IPS DF 19.7 (cell line): ENCODE data around the gene OSBPL2.

Experiments
- DNase-seq: peaks from one replicate; pipeline ENCODE4 v3.0.0-alpha.2; 2013; ENCODE audit warnings: low read depth, low spot score

Gene OSBPL2

DNA sequence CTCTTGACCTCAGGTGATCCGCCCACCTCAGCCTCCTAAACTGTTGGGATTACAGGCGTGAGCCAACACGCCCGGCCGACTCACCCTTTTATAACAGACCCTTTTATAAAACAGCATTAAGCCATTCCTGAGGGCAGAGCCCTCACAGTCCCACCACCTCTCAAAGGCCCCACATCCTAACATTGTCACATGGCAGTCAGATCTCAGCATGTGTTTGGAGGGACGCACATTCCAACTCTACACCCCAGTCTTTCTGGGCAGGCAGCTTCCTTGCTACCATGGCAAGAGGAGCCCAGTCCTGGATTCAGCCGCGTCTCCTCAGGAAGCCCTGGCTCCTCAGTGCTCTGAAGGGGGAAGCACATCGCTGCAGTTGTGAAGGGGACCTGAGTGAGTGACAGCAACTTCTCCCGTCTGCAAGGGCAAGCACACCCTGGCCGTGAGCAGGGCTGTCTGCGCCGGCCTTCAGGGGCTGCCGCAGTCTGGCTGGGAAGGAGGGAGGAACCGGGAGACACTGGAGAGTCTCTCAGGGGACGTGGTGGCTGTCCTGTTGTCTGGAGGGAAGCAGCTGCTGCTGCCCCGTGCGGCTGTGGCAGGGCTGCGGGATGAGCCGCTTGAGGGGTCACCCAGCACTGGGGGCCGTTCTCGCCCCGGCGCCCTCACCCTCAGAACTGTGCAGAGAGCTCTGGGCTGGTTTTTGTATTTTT is 15.9 kb downstream of the OSBPL2 start:
- DNase-seq, result no peak

DNA sequence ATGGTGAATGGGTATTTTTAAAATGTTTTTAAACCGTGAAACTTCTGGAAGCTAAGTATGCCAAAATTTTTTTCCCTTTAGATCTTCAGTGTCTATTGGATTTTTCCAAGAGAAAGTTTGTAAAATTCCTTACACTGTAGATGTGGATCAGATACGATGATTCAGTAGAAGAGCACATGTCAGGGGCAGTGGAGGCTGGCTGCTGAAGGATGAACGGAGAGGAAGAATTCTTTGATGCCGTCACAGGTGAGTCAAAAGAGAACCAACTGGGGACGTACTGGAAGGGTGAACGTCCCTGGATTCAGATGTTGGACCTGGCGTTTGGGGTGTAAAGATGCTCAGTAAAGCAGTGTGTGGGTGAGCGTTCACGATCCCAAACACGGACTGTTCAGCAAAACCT is 17.7 kb downstream of the OSBPL2 start:
- DNase-seq, result no peak

DNA sequence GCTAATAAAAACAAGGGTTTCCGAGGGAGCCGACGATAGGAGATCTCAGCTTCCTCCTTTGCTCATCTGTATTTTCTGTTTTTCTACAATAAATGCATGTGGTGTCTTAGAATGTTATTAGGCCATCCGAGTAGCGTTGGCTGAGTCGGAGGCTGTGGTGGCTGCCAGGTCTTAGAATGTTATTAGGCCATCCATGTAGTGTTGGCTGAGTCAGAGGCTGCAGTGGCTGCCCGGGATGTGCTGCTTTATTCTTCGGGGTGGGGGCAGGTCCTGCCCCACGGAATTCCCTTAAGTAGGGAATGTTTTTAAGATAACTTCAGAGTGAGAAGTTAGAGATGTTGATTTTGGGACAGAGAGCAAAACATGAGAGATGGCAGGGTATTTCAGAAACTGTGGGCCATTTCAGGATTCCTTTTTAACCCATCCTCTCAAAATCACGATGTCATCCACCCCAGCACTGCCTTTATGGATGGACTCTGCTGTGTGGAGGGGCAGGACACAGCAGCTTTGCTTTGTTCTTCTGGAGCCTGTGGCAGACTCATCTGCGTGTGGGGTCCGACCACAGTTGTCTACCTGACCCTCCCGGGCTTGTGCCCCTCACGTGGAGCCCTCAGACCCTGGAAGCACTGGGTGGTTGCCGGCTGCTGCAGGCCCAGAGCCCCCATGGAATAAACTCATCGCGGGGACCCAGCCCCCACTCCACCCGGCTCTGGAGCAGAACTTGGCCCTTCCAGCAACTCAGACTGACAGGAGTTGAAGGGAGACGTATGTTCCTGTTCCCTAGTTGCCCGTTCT is 20.4 kb downstream of the OSBPL2 start:
- no peak for DNase-seq

DNA sequence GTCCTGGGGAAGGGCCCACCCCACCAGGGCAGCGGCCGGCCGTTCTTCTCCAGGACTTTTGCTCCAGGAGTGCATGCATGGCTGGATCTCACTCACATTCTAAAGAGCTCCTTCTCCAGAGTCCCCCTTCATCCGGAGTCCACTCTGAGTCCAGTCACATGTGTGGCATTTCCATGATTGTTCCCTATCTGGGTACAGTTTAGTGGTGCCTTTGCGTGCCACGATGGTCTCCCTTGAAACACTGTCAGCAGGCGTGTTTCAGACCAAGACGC is 20.9 kb downstream of the OSBPL2 start:
- no peak for DNase-seq

DNA sequence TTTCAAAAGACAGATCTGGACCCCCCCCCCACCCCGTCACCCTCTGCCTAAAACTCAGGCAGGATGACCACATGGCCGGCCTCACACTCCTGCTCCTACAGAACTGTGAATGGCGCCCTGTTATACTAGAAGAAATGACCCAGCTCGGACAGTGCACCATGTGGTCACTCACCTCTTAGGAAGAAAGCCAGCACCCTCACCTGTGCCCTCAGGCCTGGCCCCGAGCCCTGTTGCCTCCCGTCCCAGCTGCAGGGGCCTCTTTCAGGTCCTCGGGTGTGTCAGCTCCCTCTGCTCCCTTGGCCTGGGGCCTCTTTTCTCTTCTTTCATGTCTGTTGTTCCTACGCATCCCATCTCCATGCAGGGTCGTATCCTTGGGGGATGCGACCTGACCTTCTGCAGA is 23.7 kb downstream of the OSBPL2 start:
- no peak for DNase-seq

DNA sequence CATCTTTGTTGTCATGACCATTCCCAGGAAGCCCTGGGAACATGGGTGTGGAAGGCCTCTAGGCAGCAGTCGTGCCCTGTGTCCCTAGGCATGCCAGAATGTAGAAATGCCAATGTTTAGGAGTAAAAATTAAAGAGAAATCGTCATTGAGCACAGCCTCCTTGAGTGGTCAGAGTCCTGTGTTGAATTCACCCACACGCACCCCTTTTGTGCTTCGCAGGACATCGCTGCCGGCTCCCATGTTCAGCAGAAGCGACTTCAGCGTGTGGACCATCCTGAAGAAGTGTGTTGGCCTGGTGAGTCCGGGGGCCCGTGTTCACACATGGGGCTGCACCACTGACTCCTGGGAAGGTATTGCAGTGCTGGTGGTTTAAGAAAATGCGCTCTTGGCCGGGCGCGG is 25.1 kb downstream of the OSBPL2 start:
- DNase-seq, result no peak

DNA sequence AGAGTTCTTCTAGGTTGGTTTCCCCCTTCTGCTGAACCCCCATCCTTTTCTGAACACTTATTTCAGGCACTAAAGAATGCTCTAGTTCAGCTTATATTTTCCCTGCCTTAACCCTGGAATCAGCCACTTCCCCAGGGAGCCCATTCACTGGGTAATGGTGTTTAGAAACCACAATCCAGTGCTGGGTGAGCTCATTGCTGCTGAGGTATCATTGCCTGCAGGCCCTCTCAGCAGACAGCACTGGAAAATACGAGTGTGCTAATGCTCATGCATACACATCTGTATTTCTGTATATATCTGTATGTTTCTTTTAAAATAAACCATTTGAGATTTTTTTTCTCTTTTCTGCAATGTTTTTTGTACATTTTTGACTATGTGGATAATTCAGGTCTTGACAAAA is 27.0 kb downstream of the OSBPL2 start:
- DNase-seq, result no peak

DNA sequence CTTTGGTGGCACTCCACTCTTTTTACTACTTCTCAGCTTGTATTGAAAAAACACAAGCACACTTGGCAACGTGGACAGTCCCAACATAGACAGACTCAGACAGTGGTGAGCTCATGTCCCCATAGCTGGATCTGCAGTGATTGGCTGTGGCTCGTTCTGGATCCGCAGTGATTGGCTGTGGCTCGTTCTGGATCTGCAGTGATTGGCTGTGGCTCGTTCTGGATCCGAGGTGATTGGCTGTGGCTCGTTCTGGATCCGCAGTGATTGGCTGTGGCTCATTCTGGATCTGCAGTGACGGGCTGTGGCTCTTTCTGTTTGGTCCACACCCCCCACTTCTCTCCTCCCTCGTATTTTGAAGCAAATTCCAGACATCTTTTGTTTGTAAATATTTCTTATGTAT is 28.0 kb downstream of the OSBPL2 start:
- no peak for DNase-seq

DNA sequence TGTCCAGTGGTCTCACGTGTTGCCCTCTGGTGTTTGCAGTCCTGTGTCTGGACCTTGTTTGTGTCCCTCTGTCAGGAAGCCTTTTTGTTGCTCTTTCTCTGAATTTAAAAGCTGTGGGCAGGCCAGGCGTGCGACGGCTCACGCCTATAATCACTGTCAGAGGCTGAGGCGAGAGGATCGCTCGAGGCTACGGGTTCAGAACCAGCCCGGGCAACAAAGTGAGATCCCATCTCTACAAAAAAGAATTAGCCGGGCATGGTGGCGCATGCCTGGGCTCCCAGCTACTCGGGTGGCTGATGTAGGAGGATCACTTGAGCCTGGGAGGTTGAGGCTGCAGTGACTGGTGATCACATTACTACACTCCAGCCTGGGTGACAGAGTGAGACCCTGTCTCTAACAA is 28.5 kb downstream of the OSBPL2 start:
- no peak for DNase-seq

DNA sequence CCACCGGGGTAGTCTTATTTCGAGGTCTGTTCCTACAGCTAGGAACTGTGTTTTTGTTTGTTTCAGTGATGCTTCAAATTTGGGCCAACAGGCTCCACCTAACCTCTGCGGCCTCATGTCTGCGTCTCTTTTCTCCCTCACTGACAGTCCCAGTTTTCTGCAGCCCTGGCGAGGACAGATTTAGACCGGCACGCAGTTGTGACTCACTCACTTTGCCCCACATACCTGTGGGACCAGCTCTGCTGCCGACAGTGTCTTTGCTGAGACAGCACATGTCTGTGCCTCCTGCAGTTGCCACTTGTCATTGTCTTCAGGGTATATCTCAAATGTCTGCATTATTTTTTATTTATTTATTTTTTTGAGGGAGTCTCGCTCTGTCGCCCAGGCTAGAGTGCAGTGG is 29.2 kb downstream of the OSBPL2 start:
- no peak for DNase-seq

DNA sequence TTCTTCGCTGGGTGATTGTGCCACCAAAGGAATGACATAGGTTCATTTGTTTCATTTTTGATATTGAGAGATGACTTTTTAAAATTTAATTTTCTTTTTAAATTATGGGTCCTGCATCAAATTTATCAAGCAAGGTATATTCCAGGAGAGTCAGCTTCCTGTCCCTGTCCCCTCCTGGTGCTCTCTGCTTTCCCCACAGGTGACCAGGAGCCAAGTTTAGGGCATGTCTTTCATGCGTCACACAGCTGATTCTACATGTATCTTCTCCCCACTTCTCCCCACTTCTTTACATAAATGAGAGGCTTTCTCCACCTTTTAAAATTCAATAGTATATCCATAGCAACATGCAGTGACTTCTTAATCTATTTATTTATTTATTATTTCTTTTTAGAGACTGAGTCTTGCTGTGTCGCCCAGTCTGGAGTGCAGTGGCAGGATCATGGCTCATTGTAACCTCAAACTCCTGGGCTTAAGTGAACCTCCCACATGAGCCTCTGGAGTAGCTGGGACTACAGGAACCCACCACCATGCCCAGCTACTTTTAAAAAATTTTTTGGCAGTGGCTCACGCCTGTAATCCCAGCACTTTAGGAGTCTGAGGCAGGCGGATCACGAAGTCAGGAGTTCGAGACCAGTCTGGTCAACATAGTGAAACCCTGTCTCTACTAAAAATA is 30.0 kb downstream of the OSBPL2 start:
- DNase-seq, result no peak

DNA sequence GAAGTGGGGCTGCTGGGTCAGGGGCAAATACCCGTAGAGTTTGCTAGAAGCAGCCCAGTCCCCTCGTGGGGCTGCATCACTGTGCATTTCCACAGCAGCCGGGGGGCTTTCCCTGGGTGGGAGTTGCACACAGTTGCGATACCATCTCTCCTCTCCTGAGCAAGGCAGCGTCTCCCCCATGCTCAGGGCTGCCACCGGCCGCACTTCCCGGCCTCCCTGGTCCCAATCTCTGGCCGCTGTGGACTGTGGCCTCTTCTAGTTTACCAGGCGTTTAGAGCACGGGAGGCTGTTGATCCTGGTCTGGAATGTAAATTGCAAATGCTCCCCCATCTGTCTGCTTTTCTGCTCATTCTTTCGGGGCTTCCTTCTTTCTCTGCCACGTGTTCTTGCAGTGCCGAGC is 31.1 kb downstream of the OSBPL2 start:
- no peak for DNase-seq

DNA sequence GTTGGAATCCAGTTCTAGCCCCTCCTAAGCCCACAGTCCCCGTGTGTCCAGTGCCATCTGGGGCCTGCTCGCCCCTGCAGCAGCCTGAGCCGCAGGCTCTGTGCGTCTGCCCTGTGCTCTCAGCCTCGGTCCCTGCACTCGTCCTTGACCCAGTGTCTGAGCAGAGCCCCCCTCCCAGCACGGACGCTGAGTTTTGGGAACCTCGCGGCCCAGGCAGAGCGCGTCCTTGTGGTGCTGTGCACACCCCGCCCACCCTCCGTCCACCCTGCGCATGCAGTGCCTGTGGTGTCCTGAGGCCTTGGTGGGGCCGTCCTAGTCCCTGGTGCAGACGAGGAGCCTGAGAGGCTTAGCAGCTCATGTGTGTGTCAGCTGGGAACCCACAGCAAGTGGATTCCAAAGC is 31.6 kb downstream of the OSBPL2 start:
- DNase-seq, result no peak

DNA sequence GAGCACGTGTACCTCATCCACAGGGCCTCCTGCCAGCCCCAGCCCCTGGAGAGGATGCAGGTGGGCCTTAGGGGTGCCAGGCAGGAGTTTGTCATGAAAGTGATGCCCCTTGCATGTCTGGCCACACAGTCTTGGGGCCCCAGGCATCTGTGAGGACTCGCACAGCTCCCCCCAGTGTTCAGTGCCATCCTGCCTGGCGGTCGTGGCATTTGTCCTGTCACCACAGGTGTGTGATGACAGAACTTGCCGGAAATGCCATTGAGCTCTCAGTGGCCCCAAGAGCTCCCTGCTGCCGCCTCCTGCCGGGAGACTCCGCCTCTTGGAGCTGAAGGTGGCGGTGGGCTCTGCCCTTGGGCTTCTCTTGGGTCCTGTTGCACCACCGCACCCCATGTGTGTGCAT is 33.9 kb downstream of the OSBPL2 start:
- no peak for DNase-seq

DNA sequence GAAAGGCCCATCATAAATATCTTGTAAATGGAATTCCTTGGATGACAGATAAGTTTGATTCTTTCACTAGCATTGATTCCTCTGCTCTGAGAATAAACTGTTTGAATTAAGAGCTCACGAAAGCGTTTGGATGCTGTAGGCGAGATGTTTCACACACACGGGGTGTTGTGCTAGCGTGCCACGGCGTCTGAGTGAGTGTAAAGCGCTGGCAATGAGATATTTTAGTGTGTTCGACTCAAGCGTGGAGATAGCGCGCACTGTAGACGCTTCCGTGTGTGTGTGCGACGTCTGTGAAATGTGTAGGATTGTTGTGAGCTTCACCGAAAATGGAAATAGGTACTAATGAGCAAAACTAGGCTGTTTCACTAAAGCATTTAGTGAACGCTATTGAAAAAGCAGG is 35.1 kb downstream of the OSBPL2 start:
- DNase-seq, result no peak

DNA sequence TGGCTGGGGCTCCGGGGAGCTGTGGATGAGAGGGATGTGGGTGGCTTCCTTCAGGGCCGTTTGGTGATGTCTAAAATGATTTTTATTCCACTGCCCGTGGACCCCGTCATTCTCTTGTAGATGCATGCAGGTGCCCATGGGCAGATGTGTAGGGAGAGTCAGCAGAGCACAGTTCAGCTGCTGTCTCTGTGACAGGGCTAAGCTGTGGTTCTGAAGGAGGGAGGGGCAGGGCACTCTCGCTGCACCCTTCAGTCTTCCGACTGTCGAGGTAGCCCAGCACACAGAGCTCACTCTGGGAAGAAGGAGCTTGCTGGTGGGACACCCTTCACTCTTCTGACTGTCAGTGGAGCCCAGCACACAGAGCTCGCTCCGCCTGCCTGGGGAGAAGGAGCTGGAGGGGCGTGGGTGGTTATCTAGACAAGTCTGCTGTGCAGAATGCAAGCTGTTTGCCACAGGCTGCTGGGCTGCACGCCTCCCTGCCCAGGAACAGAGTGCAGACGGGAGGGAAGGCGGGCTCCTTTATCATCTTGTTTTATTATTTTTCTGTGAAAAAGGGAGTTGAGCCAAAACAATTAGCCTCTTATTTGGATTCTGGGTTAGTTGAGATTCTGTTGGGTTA is 36.1 kb downstream of the OSBPL2 start:
- no peak for DNase-seq

DNA sequence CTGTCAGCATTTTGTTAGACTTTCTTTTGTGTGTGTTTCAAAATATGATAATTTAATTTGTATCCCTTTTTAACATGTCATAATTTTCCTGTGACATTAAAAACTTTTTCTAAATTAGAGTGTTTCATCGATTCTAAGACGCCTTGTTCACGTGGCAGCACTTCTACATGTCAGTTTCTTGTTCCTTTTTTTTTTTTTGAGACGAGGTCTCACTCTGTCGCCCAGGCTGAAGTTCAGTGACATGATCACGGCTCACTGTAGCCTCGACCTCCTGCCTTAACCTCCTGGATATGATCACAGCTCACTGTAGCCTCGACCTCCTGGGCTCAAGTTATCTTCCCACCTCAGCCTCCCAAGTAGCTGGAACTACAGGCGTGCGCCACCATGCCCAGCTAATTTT is 36.9 kb downstream of the OSBPL2 start:
- no peak for DNase-seq

DNA sequence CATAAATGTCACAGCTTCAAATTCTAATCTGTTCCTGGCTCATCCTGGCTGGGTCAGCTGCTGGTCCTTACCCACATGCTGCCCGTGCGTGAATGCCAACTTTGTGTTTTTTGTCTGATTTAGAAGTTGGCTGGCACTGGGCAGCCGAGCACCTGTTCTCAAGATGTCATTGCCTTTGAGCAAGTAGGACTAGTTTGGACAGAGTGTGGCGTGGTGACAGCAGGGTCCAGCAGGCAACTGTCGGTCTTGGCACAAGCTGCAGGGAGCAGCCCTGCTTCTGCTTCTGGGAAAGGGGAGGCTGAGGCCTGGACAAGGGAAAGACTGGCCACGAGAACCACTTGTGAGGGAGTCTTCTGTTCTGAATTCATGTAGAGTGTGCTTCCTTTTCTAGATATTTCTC is 38.1 kb downstream of the OSBPL2 start:
- no peak for DNase-seq

DNA sequence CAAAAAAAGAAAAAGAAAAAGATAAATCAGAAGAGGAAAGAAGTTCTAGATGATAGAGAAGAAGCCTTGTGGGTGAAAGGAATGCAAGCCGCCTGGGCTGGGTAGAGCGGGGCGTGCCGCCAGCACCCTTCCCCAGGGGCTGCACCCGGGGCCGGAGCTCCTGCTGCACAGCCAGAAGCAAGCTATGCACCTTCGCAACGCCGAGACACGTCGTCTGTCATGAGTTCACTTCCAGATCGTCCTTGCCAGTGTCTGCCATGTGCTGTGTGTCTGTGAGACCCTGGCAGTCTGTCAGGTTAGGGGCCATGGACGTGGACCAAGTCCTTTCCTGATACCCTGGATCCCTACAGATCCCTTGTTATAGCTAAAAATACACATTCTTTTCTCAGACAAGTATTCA is 38.9 kb downstream of the OSBPL2 start:
- no peak for DNase-seq

DNA sequence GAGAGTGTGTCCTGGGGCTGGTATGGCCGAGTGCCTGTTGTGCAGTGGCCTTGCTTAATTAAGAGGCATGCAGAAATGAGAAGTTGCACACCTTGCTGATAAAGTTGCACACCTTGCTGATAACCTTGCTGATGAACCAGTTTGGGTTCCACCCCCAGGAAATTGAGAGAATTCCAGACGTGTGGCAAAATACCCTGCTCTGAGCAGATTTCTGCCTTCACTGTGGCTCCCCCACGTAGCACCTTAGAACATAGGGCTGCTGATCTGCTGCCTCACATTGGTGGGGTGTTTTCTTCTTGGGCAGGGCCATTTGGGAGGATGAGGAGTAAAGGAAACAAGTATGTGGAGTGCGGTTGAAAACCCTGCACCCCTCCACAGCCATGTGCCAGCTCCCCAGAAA is 42.0 kb downstream of the OSBPL2 start:
- no peak for DNase-seq

DNA sequence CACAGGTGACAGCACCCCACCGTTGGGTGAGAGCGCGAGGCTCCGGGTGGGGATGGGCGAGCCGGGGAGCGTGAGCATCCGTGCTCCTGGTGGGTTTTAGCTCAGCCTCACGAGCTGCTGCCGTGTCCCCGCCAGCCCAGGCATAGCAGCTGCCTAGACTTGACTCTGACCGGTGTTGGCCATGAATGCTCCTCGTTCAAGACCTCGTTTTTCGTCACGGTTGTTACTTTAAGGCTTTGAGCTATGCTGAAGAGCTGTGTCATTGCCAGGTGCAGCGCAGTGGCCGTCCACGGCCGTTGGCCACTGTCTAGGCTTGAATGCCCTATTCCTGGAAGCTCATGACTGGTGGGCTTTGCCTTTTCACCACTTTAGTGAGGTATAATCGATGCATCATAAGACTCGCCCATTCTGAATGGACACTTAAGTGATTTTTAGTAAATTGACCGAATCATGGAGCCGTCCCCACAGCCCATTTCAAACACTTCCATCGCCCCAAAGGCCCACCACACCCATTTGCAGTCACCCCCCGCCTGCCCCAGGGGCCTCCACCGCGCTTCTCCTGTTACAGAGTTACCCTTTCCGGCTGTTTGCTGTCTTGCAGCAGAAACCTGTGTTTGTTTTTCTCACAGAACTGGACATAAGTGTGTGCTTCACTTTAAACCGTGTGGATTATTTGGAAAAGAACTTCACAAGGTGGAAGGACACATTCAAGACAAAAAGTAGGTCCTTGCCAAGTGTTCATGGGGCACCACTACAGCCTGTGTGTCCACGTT is 43.0 kb downstream of the OSBPL2 start:
- no peak for DNase-seq

DNA sequence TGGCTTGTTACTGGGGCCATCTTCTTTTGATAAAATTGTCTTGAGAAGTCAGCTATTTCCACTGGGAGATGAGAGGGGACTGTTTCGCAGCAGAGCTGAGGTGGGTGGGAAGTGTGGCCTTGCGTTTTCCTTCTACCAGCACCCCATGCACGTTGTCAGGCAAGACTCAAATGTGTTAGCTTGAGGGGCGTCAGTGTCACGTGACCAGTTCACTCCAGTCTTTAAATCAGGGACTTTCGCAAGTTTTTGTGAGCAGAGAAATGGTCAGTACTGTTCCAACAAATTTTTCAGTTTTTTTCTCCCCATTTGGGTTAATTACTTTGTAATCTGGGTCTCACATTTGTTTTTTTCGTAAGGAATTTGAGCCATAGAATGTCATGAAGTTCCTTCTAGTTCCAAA is 43.8 kb downstream of the OSBPL2 start:
- DNase-seq, result no peak
